Measurements from ENCODE around the gene ART1. TPM values are rescaled to one million over a fixed set of nuclear protein-coding genes. Genes with fewer than 3 reads are reported as not detected.

The ART1 gene
- total RNA-seq, 1 donor from 2014 or later, result 2.1 TPM

GRCh38 chr11:3613998-3614741 is 30.8 kb upstream of the ART1 start:
- H3K4me1 ChIP-seq (ENCODE audit: control insufficient read depth in 3 of 3, insufficient read depth in 3 of 3, low read length in 3 of 3), result peaks cover 17 to 30% (median 21%) of the 10 kb centered on the region in 3 donors
- peak overlapping the region; percentile 60 to 77 (median 76) for H3K9ac ChIP-seq (ENCODE audit: low read depth in 1 of 3, low read length in 3 of 3)
- H3K36me3 ChIP-seq (ENCODE audit: control insufficient read depth in 3 of 3, insufficient read depth in 3 of 3, low read length in 3 of 3), result no peaks in the 10 kb centered on the region
- H3K4me3 ChIP-seq (ENCODE audit: low read length in 3 of 3), result peak overlapping the region; percentile 26 to 61 (median 60)
- peak overlapping the region; percentile 92 for H3K27ac ChIP-seq (ENCODE audit: low read depth, low read length)
- no peaks in the 10 kb centered on the region for H3K27me3 ChIP-seq (ENCODE audit: control insufficient read depth in 3 of 3, insufficient read depth in 3 of 3, low read length in 3 of 3)
- H3K9me3 ChIP-seq (ENCODE audit: control insufficient read depth in 3 of 3, low read length in 3 of 3), result peaks cover 0 to 3% (median 0%) of the 10 kb centered on the region in 3 donors

GRCh38 chr11:3614742-3615171 is 30.2 kb upstream of the ART1 start:
- no peaks in the 10 kb centered on the region for H3K36me3 ChIP-seq (ENCODE audit: control insufficient read depth in 3 of 3, insufficient read depth in 3 of 3, low read length in 3 of 3)
- H3K9ac ChIP-seq (ENCODE audit: low read depth in 1 of 3, low read length in 3 of 3), result peak overlapping the region; percentile 60 to 77 (median 76)
- peaks cover 0 to 3% (median 0%) of the 10 kb centered on the region in 3 donors for H3K9me3 ChIP-seq (ENCODE audit: control insufficient read depth in 3 of 3, low read length in 3 of 3)
- H3K27ac ChIP-seq (ENCODE audit: low read depth, low read length), result peak overlapping the region; percentile 92
- peaks cover 17 to 30% (median 21%) of the 10 kb centered on the region in 3 donors for H3K4me1 ChIP-seq (ENCODE audit: control insufficient read depth in 3 of 3, insufficient read depth in 3 of 3, low read length in 3 of 3)
- H3K27me3 ChIP-seq (ENCODE audit: control insufficient read depth in 3 of 3, insufficient read depth in 3 of 3, low read length in 3 of 3), result no peaks in the 10 kb centered on the region
- peak overlapping the region; percentile 26 to 61 (median 60) for H3K4me3 ChIP-seq (ENCODE audit: low read length in 3 of 3)

- no peak overlapping the region for H3K4me3 ChIP-seq (ENCODE audit: low read length in 3 of 3)
- no peaks in the 10 kb centered on the region for H3K27me3 ChIP-seq (ENCODE audit: control insufficient read depth in 3 of 3, insufficient read depth in 3 of 3, low read length in 3 of 3)
- H3K4me1 ChIP-seq (ENCODE audit: control insufficient read depth in 3 of 3, insufficient read depth in 3 of 3, low read length in 3 of 3), result peaks cover 17 to 30% (median 21%) of the 10 kb centered on the region in 3 donors
Observed at GRCh38 chr11:3615998-3616397, 28.9 kb upstream of the ART1 start.

GRCh38 chr11:3616721-3617460 is 28.0 kb upstream of the ART1 start:
- peaks cover 17 to 30% (median 21%) of the 10 kb centered on the region in 3 donors for H3K4me1 ChIP-seq (ENCODE audit: control insufficient read depth in 3 of 3, insufficient read depth in 3 of 3, low read length in 3 of 3)
- no peaks in the 10 kb centered on the region for H3K36me3 ChIP-seq (ENCODE audit: control insufficient read depth in 3 of 3, insufficient read depth in 3 of 3, low read length in 3 of 3)
- peaks cover 0 to 3% (median 0%) of the 10 kb centered on the region in 3 donors for H3K9me3 ChIP-seq (ENCODE audit: control insufficient read depth in 3 of 3, low read length in 3 of 3)
- H3K9ac ChIP-seq (ENCODE audit: low read depth in 1 of 3, low read length in 3 of 3), result peak overlapping the region in 1 of 3 donors; percentile 33
- H3K4me3 ChIP-seq (ENCODE audit: low read length in 3 of 3), result no peak overlapping the region
- H3K27me3 ChIP-seq (ENCODE audit: control insufficient read depth in 3 of 3, insufficient read depth in 3 of 3, low read length in 3 of 3), result no peaks in the 10 kb centered on the region
- H3K27ac ChIP-seq (ENCODE audit: low read depth, low read length), result no peak overlapping the region

More at GRCh38 chr11:3615998-3616397, 28.9 kb upstream of the ART1 start:
- Histone ChIP-seq H3K9me3 (ENCODE audit: control insufficient read depth in 3 of 3, low read length in 3 of 3) (peaks cover 0 to 3% (median 0%) of the 10 kb centered on the region in 3 donors), H3K27ac (ENCODE audit: low read depth, low read length) (no peak overlapping the region), H3K9ac (ENCODE audit: low read depth in 1 of 3, low read length in 3 of 3) (no peak overlapping the region), H3K36me3 (ENCODE audit: control insufficient read depth in 3 of 3, insufficient read depth in 3 of 3, low read length in 3 of 3) (no peaks in the 10 kb centered on the region)

GRCh38 chr11:3617990-3618389 is 26.9 kb upstream of the ART1 start:
- H3K27ac ChIP-seq (ENCODE audit: low read depth, low read length), result no peak overlapping the region
- peaks cover 17 to 30% (median 21%) of the 10 kb centered on the region in 3 donors for H3K4me1 ChIP-seq (ENCODE audit: control insufficient read depth in 3 of 3, insufficient read depth in 3 of 3, low read length in 3 of 3)
- no peaks in the 10 kb centered on the region for H3K27me3 ChIP-seq (ENCODE audit: control insufficient read depth in 3 of 3, insufficient read depth in 3 of 3, low read length in 3 of 3)
- H3K9ac ChIP-seq (ENCODE audit: low read depth in 1 of 3, low read length in 3 of 3), result no peak overlapping the region
- no peak overlapping the region for H3K4me3 ChIP-seq (ENCODE audit: low read length in 3 of 3)
- H3K9me3 ChIP-seq (ENCODE audit: control insufficient read depth in 3 of 3, low read length in 3 of 3), result no peaks in the 10 kb centered on the region
- no peaks in the 10 kb centered on the region for H3K36me3 ChIP-seq (ENCODE audit: control insufficient read depth in 3 of 3, insufficient read depth in 3 of 3, low read length in 3 of 3)

DNA sequence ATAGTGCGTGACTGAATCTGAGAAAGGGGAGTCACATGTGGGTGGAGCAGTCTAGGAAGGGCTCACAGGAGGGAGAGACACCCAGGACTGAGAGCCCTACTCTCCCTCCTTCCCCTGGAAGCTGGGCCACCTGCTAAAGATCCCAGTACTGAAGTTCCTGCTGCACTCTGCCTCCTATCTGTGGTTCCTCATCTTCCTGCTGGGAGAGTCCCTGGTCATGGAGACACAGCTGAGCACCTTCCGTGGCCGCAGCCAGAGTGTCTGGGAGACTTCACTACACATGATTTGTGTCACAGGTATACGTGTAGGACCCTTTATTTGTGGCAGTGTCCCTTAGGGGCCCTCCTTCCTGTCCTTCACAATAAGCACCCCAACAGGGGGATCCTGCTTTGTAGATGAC is 22.4 kb upstream of the ART1 start:
- H3K27ac ChIP-seq (ENCODE audit: low read depth, low read length), result no peak overlapping the region
- no peaks in the 10 kb centered on the region for H3K9me3 ChIP-seq (ENCODE audit: control insufficient read depth in 3 of 3, low read length in 3 of 3)
- H3K27me3 ChIP-seq (ENCODE audit: control insufficient read depth in 3 of 3, insufficient read depth in 3 of 3, low read length in 3 of 3), result no peaks in the 10 kb centered on the region
- no peak overlapping the region for H3K4me3 ChIP-seq (ENCODE audit: low read length in 3 of 3)
- no peaks in the 10 kb centered on the region for H3K36me3 ChIP-seq (ENCODE audit: control insufficient read depth in 3 of 3, insufficient read depth in 3 of 3, low read length in 3 of 3)
- H3K9ac ChIP-seq (ENCODE audit: low read depth in 1 of 3, low read length in 3 of 3), result no peak overlapping the region
- no peaks in the 10 kb centered on the region for H3K4me1 ChIP-seq (ENCODE audit: control insufficient read depth in 3 of 3, insufficient read depth in 3 of 3, low read length in 3 of 3)

DNA sequence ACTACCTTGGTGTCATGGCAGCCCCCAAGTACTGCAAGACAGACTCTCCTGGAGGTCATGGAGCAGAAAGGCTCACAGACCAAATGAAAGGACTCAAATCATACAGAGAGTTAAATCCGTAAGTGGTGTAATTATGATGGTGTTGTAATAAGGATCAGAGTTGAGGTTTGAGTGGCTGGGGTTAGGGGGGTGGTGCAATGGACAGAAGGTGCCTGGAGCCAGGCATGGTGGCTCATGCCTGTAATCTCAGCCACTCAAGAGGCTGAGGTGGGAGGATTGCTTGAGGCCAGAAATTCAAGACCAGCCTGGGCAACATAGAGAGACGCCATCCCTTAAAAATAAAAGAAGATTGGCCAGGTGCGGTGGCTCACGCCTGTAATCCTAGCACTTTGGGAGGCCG is 21.8 kb upstream of the ART1 start:
- Histone ChIP-seq H3K36me3 (ENCODE audit: control insufficient read depth in 3 of 3, insufficient read depth in 3 of 3, low read length in 3 of 3) (no peaks in the 10 kb centered on the region), H3K4me1 (ENCODE audit: control insufficient read depth in 3 of 3, insufficient read depth in 3 of 3, low read length in 3 of 3) (no peaks in the 10 kb centered on the region), H3K4me3 (ENCODE audit: low read length in 3 of 3) (no peak overlapping the region), H3K9me3 (ENCODE audit: control insufficient read depth in 3 of 3, low read length in 3 of 3) (no peaks in the 10 kb centered on the region), H3K27me3 (ENCODE audit: control insufficient read depth in 3 of 3, insufficient read depth in 3 of 3, low read length in 3 of 3) (no peaks in the 10 kb centered on the region), H3K27ac (ENCODE audit: low read depth, low read length) (no peak overlapping the region), H3K9ac (ENCODE audit: low read depth in 1 of 3, low read length in 3 of 3) (no peak overlapping the region)

GRCh38 chr11:3623767-3624458 is 21.0 kb upstream of the ART1 start:
- H3K4me1 ChIP-seq (ENCODE audit: control insufficient read depth in 3 of 3, insufficient read depth in 3 of 3, low read length in 3 of 3), result no peaks in the 10 kb centered on the region
- no peak overlapping the region for H3K4me3 ChIP-seq (ENCODE audit: low read length in 3 of 3)
- H3K9ac ChIP-seq (ENCODE audit: low read depth in 1 of 3, low read length in 3 of 3), result no peak overlapping the region
- H3K27me3 ChIP-seq (ENCODE audit: control insufficient read depth in 3 of 3, insufficient read depth in 3 of 3, low read length in 3 of 3), result no peaks in the 10 kb centered on the region
- H3K9me3 ChIP-seq (ENCODE audit: control insufficient read depth in 3 of 3, low read length in 3 of 3), result no peaks in the 10 kb centered on the region
- H3K27ac ChIP-seq (ENCODE audit: low read depth, low read length), result no peak overlapping the region
- H3K36me3 ChIP-seq (ENCODE audit: control insufficient read depth in 3 of 3, insufficient read depth in 3 of 3, low read length in 3 of 3), result no peaks in the 10 kb centered on the region

DNA sequence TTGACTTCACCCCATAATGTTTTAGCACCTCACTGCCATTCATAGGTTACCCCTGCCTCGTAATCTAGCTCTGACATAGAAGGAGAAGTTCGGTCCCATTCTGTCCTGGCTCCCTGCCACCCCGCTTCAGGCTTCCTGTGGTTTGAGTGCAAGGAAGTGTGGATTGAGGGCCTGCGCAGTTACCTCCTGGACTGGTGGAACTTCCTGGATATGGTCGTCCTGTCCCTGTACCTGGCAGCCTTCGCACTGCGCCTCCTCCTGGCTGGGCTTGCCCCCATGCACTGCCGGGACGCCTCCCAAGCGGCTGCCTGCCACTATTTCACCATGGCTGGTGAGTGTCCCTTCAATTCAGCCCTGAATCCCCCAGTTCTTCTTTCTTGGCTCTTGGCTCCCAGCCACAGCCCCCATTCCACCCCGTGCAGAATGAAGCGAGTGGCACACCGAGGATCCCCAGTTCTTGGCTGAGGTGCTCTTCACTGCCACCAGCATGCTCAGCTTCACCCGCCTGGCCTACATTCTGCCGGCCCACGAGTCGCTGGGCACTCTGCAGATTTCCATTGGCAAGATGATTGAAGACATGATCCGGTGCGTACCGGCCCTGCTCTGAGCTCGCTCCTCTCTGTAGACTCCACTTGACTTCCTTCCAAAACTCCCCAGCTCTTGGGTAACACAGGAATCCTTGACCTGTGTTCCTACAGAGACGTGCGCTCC is 18.5 kb upstream of the ART1 start:
- Histone ChIP-seq H3K9me3 (ENCODE audit: control insufficient read depth in 3 of 3, low read length in 3 of 3) (no peaks in the 10 kb centered on the region), H3K9ac (ENCODE audit: low read depth in 1 of 3, low read length in 3 of 3) (no peak overlapping the region), H3K27ac (ENCODE audit: low read depth, low read length) (no peak overlapping the region), H3K36me3 (ENCODE audit: control insufficient read depth in 3 of 3, insufficient read depth in 3 of 3, low read length in 3 of 3) (no peaks in the 10 kb centered on the region), H3K4me1 (ENCODE audit: control insufficient read depth in 3 of 3, insufficient read depth in 3 of 3, low read length in 3 of 3) (no peaks in the 10 kb centered on the region), H3K4me3 (ENCODE audit: low read length in 3 of 3) (no peak overlapping the region), H3K27me3 (ENCODE audit: control insufficient read depth in 3 of 3, insufficient read depth in 3 of 3, low read length in 3 of 3) (no peaks in the 10 kb centered on the region)

Measured in skeletal muscle tissue (tissue), 4 donors.